GM18867 (cell line): Measurements from ENCODE around the gene ASIC1.
A peak's percentile ranks its signal among the peaks of the same experiment; 100 is the strongest.
"Not testable (repeated sequence)": the region's sequence is repeated elsewhere in the genome, so short reads cannot be mapped to it uniquely, and the experiment has no call there.

Source experiments
- ATAC-seq: cut with Tn5 transposase; IDR thresholded peaks from one replicate; pipeline ENCODE4 v1.9.1; 2021; ENCODE audit warnings: mild to moderate bottlenecking, moderate library complexity; ENCODE audit not compliant: unreplicated experiment

Gene ASIC1

DNA sequence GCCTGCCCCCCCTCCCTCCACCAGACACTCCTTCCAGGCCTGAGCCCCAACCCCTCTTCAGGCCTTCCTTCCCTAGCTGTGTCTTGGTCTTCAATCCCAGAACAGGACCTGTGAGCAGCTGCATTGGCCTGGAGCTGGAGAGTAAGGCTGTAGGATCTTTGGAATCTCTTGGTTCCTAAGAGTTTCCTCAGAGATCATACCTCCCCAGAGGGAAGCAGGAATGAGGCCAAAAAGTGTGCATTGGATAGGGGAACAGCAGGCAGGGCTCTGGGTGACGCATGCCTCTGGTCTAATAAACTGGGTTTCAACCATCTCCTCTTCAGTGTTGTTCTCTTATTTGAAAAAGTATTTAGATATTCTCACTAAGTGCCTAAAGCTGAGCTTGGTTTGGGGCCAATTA lies 25.9 kb downstream of the ASIC1 start:
- ATAC-seq: no peak

GRCh38 chr12:50084409-50084774 lies 27.0 kb downstream of the ASIC1 start:
- not testable (repeated sequence) for ATAC-seq

GRCh38 chr12:50084775-50085614 lies 27.6 kb downstream of the ASIC1 start, which contains the start of gene SMARCD1:
Gene SMARCD1, plus strand, starts transcription at chr12:50085342. Its CDS starts 28 bp downstream, at chr12:50085370.
- ATAC-seq: peak; percentile 82

- peak; percentile 9 for ATAC-seq
These were observed 28.2 kb downstream of the ASIC1 start for GRCh38 chr12:50085615-50086072.

DNA sequence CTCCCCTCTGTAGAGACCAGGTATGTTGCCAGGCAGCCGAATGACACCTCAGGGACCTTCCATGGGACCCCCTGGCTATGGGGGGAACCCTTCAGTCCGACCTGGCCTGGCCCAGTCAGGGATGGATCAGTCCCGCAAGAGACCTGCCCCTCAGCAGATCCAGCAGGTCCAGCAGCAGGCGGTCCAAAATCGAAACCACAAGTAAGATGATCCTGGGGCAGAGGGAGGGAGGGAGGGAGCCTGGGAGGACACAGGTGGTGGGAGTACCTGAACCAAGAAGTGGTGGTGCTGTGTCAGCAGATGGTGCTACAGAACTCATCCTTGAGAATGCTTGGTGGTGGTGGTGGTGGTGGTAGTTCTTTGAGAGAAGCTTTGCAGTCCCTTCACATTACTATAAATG lies 28.8 kb downstream of the ASIC1 start:
- ATAC-seq: no peak

DNA sequence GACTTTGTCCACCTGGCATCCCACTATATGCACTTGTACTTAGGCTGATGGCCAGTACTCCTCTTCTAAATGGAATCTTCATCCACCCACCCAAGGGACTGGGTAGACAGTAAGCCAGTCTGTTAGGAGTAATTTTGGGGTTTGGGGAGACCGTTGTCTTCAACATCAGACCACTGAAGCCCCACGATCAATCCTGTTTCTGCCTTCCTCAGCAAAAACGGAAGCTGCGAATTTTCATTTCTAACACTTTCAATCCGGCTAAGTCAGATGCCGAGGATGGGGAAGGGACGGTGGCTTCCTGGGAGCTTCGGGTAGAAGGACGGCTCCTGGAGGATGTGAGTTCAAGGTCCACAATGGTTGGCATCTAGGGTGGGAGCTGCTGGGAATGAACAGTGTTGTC lies 29.8 kb downstream of the ASIC1 start:
- no peak for ATAC-seq

- no peak for ATAC-seq
These were observed 30.6 kb downstream of the ASIC1 start for GRCh38 chr12:50087995-50088394.

DNA sequence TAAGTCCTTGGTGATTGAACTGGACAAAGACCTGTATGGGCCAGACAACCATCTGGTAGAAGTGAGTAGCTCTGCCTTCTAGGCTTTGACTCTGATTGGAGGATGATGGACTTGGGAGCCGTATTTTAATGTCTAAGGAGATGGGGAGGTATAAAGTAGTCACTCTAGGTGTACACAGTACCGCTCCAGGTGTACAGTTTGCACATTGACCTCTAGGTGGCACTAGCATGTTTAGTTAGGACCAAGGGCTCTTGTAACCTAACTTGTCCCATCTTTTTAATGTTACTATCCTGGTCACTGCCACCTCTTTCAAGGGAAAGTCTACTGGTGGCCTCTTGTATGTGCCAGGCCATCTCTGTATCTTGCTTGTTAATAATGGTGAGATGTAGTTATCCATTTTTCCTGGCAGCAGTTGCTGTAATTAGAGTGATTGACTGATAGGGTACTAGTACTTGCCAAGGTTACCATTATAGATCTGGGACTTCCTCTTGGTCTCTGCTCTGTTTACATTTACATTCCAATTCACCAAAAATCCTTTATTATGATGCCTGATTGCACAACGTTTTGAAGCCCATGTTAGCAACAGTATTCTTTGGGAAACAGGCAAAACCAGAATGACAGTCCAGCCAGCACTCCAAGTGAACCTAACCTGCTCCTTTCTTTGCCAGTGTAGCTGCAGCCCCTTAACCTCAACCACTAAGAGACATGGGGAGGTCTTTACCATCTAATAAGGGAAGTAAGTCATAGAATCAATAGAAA lies 31.4 kb downstream of the ASIC1 start:
- ATAC-seq: no peak

DNA sequence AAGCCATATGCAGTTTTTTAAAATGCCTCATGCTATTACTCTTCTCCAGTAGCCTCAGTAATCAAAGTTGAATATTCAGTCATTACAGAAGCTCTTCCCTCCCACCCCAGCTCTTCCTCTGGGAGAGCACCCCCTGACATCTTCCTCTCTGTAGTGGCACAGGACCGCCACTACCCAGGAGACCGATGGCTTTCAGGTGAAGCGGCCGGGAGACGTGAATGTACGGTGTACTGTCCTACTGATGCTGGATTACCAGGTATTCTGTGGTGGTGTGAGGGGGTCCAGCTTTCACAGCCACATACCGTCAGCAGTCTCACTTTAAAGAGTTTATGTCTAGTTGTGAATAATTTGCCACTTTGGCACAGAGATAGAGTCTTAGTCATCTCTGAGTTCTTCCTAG lies 32.3 kb downstream of the ASIC1 start:
- no peak for ATAC-seq

GRCh38 chr12:50090391-50090790 lies 33.0 kb downstream of the ASIC1 start:
- no peak for ATAC-seq

GRCh38 chr12:50097952-50098351 lies 40.6 kb downstream of the ASIC1 start:
- ATAC-seq: no peak

DNA sequence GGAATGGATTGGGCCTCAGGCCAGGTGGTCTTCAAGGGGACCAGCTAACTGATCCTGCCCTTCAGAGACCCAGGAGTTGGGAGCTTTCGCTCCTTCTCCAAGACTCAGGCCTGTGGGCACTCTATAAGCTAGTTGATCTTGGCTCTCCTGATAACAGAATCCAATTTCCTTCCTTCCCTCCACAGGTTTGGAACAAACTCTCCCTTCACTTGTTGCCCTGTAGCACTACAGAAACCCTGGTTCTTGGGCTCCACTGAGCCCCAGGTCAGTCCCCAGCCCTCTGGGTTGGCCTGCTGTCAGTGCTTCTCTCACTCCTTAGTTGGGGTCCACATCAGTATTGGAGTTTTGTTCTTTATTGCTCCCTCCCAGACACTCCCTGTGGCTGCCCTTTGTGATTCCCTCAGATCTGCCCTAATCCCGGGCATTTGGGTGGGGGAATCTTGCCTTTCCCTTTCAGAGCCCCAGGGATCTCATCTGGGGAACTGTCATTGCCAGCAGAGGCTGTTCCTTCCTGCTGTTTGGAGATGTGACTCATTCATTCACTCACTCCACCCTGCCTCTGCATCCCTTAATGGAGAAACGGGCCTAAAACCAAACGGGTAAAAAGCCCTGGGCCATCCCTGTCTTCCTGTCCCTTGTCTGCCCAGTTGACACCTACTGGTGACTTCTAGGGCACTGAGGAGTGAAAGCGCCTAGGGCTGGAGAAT lies 42.1 kb downstream of the ASIC1 start:
- no peak for ATAC-seq

DNA sequence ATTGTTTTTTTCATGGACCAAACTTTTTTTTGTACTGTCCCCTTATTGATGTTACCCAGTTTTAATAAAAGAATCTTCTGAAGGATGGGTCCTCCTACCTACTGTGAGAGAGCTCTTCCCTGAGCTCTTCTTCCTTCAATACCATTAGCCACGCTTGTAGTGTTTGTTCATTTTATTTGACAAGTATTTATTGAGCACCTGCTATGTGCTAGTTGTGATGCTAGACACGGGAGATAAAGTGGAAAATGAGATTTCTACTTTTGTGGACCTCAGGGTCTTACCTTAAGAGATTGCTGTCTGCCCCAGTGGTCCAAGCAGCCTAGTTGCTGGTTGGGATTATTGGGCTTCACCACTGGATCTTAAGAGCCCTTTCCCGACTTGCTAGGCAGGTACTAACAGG lies 43.2 kb downstream of the ASIC1 start:
- no peak for ATAC-seq

- ATAC-seq: no peak
These were observed 44.3 kb downstream of the ASIC1 start for GRCh38 chr12:50101663-50102062.

GRCh38 chr12:50102131-50102531 lies 44.7 kb downstream of the ASIC1 start:
- ATAC-seq: no peak

GRCh38 chr12:50102646-50103309 lies 45.4 kb downstream of the ASIC1 start:
- ATAC-seq: no peak

- ATAC-seq: no peak
These were observed 46.0 kb downstream of the ASIC1 start for GRCh38 chr12:50103351-50103750.

- ATAC-seq: no peak
These were observed 46.4 kb downstream of the ASIC1 start, which contains the start of gene GPD1 for GRCh38 chr12:50103767-50104321. Gene GPD1, plus strand, starts transcription at chr12:50104008. Its CDS starts 43 bp downstream, at chr12:50104051.

DNA sequence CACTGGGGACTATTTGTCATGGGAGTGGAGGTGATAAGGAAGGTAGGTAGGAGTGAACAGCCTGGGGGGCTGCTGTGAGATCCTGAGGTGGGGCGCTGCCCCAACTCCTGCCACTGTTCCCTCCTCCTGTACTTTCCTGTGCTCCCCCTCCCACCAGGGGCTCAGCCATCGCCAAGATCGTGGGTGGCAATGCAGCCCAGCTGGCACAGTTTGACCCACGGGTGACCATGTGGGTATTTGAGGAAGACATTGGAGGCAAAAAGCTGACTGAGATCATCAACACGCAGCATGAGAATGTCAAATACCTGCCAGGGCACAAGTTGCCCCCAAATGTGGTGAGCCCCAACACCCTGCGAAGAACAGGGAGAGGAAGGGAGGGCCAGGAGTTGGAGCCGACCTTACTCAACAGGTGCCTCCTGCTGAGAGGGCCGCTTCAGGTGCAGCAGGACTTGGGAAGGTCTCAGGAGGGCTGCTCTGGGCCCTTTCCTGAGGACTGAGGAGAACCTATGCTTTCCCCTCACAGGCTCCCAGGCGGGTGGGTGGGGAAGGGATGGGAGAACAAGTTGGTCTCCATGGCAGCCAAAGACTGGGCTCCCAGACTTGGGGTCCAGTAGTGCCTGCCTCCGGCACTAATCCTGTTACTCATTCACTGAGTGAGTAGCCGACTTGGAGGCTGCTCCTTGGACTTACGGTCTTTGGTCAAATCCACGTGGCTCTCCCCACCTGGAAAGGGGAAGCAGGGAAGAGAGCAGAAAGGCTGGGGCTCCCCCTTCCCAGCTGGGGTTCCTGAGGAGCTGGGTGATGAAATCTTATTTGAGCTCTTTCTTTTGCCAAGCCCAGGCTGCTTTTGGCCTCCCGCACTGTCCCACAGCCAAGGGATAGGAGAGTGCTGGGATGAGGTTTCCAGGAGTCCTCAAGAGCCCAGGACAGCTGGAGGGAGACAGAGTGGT lies 47.3 kb downstream of the ASIC1 start:
- no peak for ATAC-seq
